Neuronal stem cell (in vitro differentiated cells): ENCODE results near the gene LEO1.

ENCODE experiments used
- DNase-seq: peaks from one replicate; pipeline ENCODE4 v3.0.0-alpha.2; 2013; ENCODE audit warnings: low spot score
- H2AFZ ChIP-seq: one replicate; pipeline ENCODE4 v1.6.1; 2013; ENCODE audit warnings: mild to moderate bottlenecking, low read length, inconsistent platforms
- H2AK5ac ChIP-seq: 2 replicates; pipeline ENCODE4 v1.6.1; 2013; ENCODE audit warnings: low read depth, mild to moderate bottlenecking, inconsistent platforms, low read length, moderate library complexity, mixed read lengths
- H2BK120ac ChIP-seq: 2 replicates; pipeline ENCODE4 v1.6.1; 2013; ENCODE audit warnings: low read depth, mild to moderate bottlenecking, inconsistent platforms, low read length, moderate library complexity, mixed read lengths
- H2BK12ac ChIP-seq: one replicate; pipeline ENCODE4 v1.6.1; 2013; ENCODE audit warnings: low read length, inconsistent platforms
- H2BK15ac ChIP-seq: 2 replicates; pipeline ENCODE4 v1.6.1; 2013; ENCODE audit warnings: mild to moderate bottlenecking, low read length, inconsistent platforms, mixed read lengths
- H2BK5ac ChIP-seq: one replicate; pipeline ENCODE4 v1.6.1; 2013; ENCODE audit warnings: inconsistent platforms, mild to moderate bottlenecking, low read length, moderate library complexity
- H3K14ac ChIP-seq: one replicate; pipeline ENCODE4 v1.6.1; 2013; ENCODE audit warnings: low read length, inconsistent platforms
- H3K18ac ChIP-seq: 2 replicates; pipeline ENCODE4 v1.6.1; 2013; ENCODE audit warnings: low read length, inconsistent platforms
- H3K23ac ChIP-seq: 2 replicates; pipeline ENCODE4 v1.6.1; 2013; ENCODE audit warnings: low read depth, mild to moderate bottlenecking, mixed read lengths, low read length, inconsistent platforms; ENCODE audit not compliant: poor library complexity
- H3K27ac ChIP-seq: replicated peaks from 3 replicates; pipeline ENCODE4 v1.5.1; 2013; ENCODE audit warnings: low read length, inconsistent platforms
- H3K27me3 ChIP-seq, 3 experiments: 2 replicates each; pipeline ENCODE4 v1.6.1; 2013; ENCODE audit warnings: low read length in 3 of 3, mild to moderate bottlenecking in 2 of 3, inconsistent platforms in 1 of 3, low read depth in 1 of 3, mixed read lengths in 1 of 3, moderate library complexity in 1 of 3; ENCODE audit not compliant: control insufficient read depth in 3 of 3, insufficient read depth in 3 of 3
- H3K36me3 ChIP-seq, 2 donors: replicated peaks in 1 of 2; 2 replicates each; pipeline ENCODE4 v1.6.1; 2013; ENCODE audit warnings: low read length in 2 of 2; ENCODE audit not compliant: control insufficient read depth in 2 of 2, insufficient read depth in 2 of 2
- H3K4ac ChIP-seq: 2 replicates; pipeline ENCODE4 v1.6.1; 2013; ENCODE audit warnings: inconsistent platforms, mild to moderate bottlenecking, low read length, moderate library complexity
- H3K4me1 ChIP-seq, 2 donors: 1 replicate in 1 of 2; 2 replicates in 1 of 2; pipeline ENCODE4 v1.6.1; 2013; ENCODE audit warnings: low read length in 2 of 2, low read depth in 1 of 2; ENCODE audit not compliant: control insufficient read depth in 2 of 2, insufficient read depth in 1 of 2
- H3K4me2 ChIP-seq: one replicate; pipeline ENCODE4 v1.6.1; 2013; ENCODE audit warnings: mild to moderate bottlenecking, low read length, inconsistent platforms; ENCODE audit not compliant: insufficient read depth, poor library complexity, severe bottlenecking
- H3K4me3 ChIP-seq, 2 donors: 2 replicates each; pipeline ENCODE4 v1.5.1; 2013; ENCODE audit warnings: low read length in 2 of 2, mild to moderate bottlenecking in 2 of 2, inconsistent platforms in 1 of 2, moderate library complexity in 1 of 2
- H3K79me1 ChIP-seq: one replicate; pipeline ENCODE4 v1.6.1; 2013; ENCODE audit warnings: low read depth, mild to moderate bottlenecking, inconsistent platforms, low read length, moderate library complexity
- H3K9ac ChIP-seq: one replicate; pipeline ENCODE4 v1.6.1; 2013; ENCODE audit warnings: mild to moderate bottlenecking, low read depth, low read length, inconsistent platforms; ENCODE audit not compliant: poor library complexity
- H3K9me3 ChIP-seq, 2 donors: replicated peaks in 1 of 2; 2 replicates each; pipeline versions ENCODE3 to v1.6.1; 2013; ENCODE audit warnings: low read length in 2 of 2, mild to moderate bottlenecking in 2 of 2, inconsistent platforms in 1 of 2, low read depth in 1 of 2, mixed read lengths in 1 of 2, moderate library complexity in 1 of 2; ENCODE audit not compliant: control insufficient read depth in 2 of 2, insufficient read depth in 1 of 2
- H4K8ac ChIP-seq: one replicate; pipeline ENCODE4 v1.6.1; 2013; ENCODE audit warnings: low read depth, mild to moderate bottlenecking, inconsistent platforms, low read length, moderate library complexity
- H4K91ac ChIP-seq: one replicate; pipeline ENCODE4 v1.6.1; 2013; ENCODE audit warnings: low read length, low read depth, mild to moderate bottlenecking, inconsistent platforms; ENCODE audit not compliant: poor library complexity
- WGBS, 2 donors: extraction: QIAGEN DNeasy Blood & Tissue Kit; methylation state at CpG; one replicate each; pipeline ENCODE4 v1.1.7; 2013; ENCODE audit warnings: missing lambda C conversion rate in 2 of 2, mixed read lengths in 1 of 2; ENCODE audit not compliant: insufficient read length in 2 of 2, insufficient replicate concordance in 1 of 2; ENCODE audit errors: extremely low coverage in 2 of 2; 5-methylcytosine and 5-hydroxymethylcytosine counted together

LEO1 gene

GRCh38 chr15:52014616-52015015 lies 43.0 kb upstream of the LEO1 start:
- Histone ChIP-seq H2BK120ac (no peak overlapping the region), H4K91ac (no peak overlapping the region), H3K4me2 (no peak overlapping the region), H3K14ac (no peak overlapping the region), H2BK5ac (no peak overlapping the region), H3K23ac (no peak overlapping the region), H2AFZ (no peak overlapping the region), H3K18ac (no peak overlapping the region), H3K9ac (no peak overlapping the region), H3K79me1 (no peaks in the 10 kb centered on the region), H3K27ac (no peak overlapping the region), H3K4me3 (no peak overlapping the region), H3K9me3 (no peaks in the 10 kb centered on the region), H2BK15ac (no peak overlapping the region), H2BK12ac (no peak overlapping the region), H2AK5ac (no peak overlapping the region), H4K8ac (no peak overlapping the region), H3K27me3 (no peaks in the 10 kb centered on the region), H3K4ac (no peak overlapping the region), H3K36me3 (no peaks in the 10 kb centered on the region), H3K4me1 (peaks cover 7% of the 10 kb centered on the region in 2 donors)
- WGBS, 2 donors: no CpG with 5 or more reads among the region's 1 CpG
- DNase-seq: no peak

GRCh38 chr15:52013151-52013791 lies 41.7 kb upstream of the LEO1 start:
- Histone ChIP-seq H4K91ac (no peak overlapping the region), H2BK15ac (no peak overlapping the region), H3K4ac (no peak overlapping the region), H2BK5ac (no peak overlapping the region), H3K27ac (no peak overlapping the region), H2AK5ac (no peak overlapping the region), H3K79me1 (no peaks in the 10 kb centered on the region), H3K4me3 (no peak overlapping the region), H3K4me1 (peaks cover 5 to 7% of the 10 kb centered on the region in 2 donors), H3K14ac (no peak overlapping the region), H3K9ac (no peak overlapping the region), H3K4me2 (no peak overlapping the region), H3K36me3 (no peaks in the 10 kb centered on the region), H4K8ac (no peak overlapping the region), H3K27me3 (no peaks in the 10 kb centered on the region), H2BK120ac (no peak overlapping the region), H2BK12ac (no peak overlapping the region), H3K18ac (no peak overlapping the region), H3K23ac (no peak overlapping the region), H3K9me3 (no peaks in the 10 kb centered on the region), H2AFZ (no peak overlapping the region)
- DNase-seq: no peak
- WGBS, 2 donors: no CpG with 5 or more reads among the region's 3 CpGs

- Histone ChIP-seq H3K36me3 (no peaks in the 10 kb centered on the region), H3K9me3 (no peaks in the 10 kb centered on the region)
These were observed 40.6 kb upstream of the LEO1 start for GRCh38 chr15:52012210-52012609.

GRCh38 chr15:52011711-52012144 lies 40.1 kb upstream of the LEO1 start:
- Histone ChIP-seq H4K91ac (no peak overlapping the region), H2AK5ac (no peak overlapping the region), H2BK12ac (no peak overlapping the region), H3K4me3 (no peak overlapping the region), H3K27me3 (no peaks in the 10 kb centered on the region), H3K27ac (no peak overlapping the region), H3K9ac (no peak overlapping the region), H3K36me3 (no peaks in the 10 kb centered on the region), H2BK15ac (no peak overlapping the region), H2BK5ac (no peak overlapping the region), H3K4me1 (peaks cover 5 to 9% of the 10 kb centered on the region in 2 donors), H3K79me1 (no peaks in the 10 kb centered on the region), H3K14ac (no peak overlapping the region), H3K23ac (no peak overlapping the region), H3K18ac (no peak overlapping the region), H3K4me2 (no peak overlapping the region), H2AFZ (peak overlapping the region; percentile 15), H2BK120ac (no peak overlapping the region), H3K4ac (no peak overlapping the region), H4K8ac (no peak overlapping the region), H3K9me3 (no peaks in the 10 kb centered on the region)
- WGBS, 2 donors: no CpG with 5 or more reads among the region's 3 CpGs
- no peak for DNase-seq

More at GRCh38 chr15:52012210-52012609, 40.6 kb upstream of the LEO1 start:
- Histone ChIP-seq H3K4me2 (no peak overlapping the region), H3K23ac (no peak overlapping the region), H2AFZ (peak overlapping the region; percentile 15), H2BK120ac (no peak overlapping the region), H4K91ac (no peak overlapping the region), H3K4ac (no peak overlapping the region), H2BK12ac (no peak overlapping the region), H3K14ac (no peak overlapping the region), H2BK5ac (no peak overlapping the region), H2AK5ac (no peak overlapping the region), H3K79me1 (no peaks in the 10 kb centered on the region), H3K27me3 (no peaks in the 10 kb centered on the region), H3K27ac (no peak overlapping the region), H2BK15ac (no peak overlapping the region), H3K4me1 (peaks cover 5 to 7% of the 10 kb centered on the region in 2 donors), H4K8ac (no peak overlapping the region), H3K9ac (no peak overlapping the region), H3K4me3 (no peak overlapping the region), H3K18ac (no peak overlapping the region)
- DNase-seq: no peak
- no CpG with 5 or more reads among the region's 2 CpGs for WGBS, 2 donors
